HG03175 (cell line): Measurements from ENCODE around the gene PRR15.

Source experiments
- ATAC-seq: cut with Tn5 transposase; IDR thresholded peaks from one replicate; pipeline ENCODE4 v1.9.1; 2021; ENCODE audit warnings: mild to moderate bottlenecking, moderate library complexity; ENCODE audit not compliant: unreplicated experiment

PRR15 gene

GRCh38 chr7:29607889-29608288 is 44.3 kb downstream of the PRR15 start:
- no peak for ATAC-seq

GRCh38 chr7:29609162-29610037 is 45.8 kb downstream of the PRR15 start:
- ATAC-seq: no peak

- ATAC-seq: no peak
These were observed 46.5 kb downstream of the PRR15 start for GRCh38 chr7:29610086-29610485.

GRCh38 chr7:29611941-29612544 is 48.4 kb downstream of the PRR15 start:
- no peak for ATAC-seq

GRCh38 chr7:29612596-29612995 is 49.0 kb downstream of the PRR15 start:
- no peak for ATAC-seq

GRCh38 chr7:29613100-29613499 is 49.5 kb downstream of the PRR15 start:
- no peak for ATAC-seq

GRCh38 chr7:29614229-29614628 is 50.6 kb downstream of the PRR15 start:
- ATAC-seq: no peak
